K562 (cell line): ENCODE data around the gene SLC37A3. TPM values are rescaled to one million over a fixed set of nuclear protein-coding genes. Genes with fewer than 3 reads are reported as not detected.
A peak's percentile ranks its signal among the peaks of the same experiment; 100 is the strongest.

Source experiments
- ARID3B ChIP-seq: fragments of 250-450 bp; sonication (Bioruptor Pico); IDR thresholded peaks from 2 replicates; pipeline ENCODE4 v1.4.0; 2020; ENCODE audit warnings: borderline replicate concordance
- E2F6 ChIP-seq, 2 experiments: IDR thresholded peaks; 2 replicates each; pipeline ENCODE4 v1.6.1; 2011; ENCODE audit warnings: borderline replicate concordance in 1 of 2, control low read depth in 1 of 2, low read depth in 1 of 2, low read length in 1 of 2, mild to moderate bottlenecking in 1 of 2, mixed read lengths in 1 of 2, moderate library complexity in 1 of 2; ENCODE audit not compliant: insufficient read depth in 1 of 2, insufficient read length in 1 of 2, poor library complexity in 1 of 2, severe bottlenecking in 1 of 2; ENCODE audit errors: extremely low read depth in 1 of 2
- EP300 ChIP-seq: IDR thresholded peaks from 2 replicates; pipeline ENCODE4 v1.6.1; 2012; ENCODE audit warnings: low read length, improper control_type of control experiment
- FOSL1 ChIP-seq: fragments of 200-800 bp; sonication (Bioruptor generic); conservative IDR thresholded peaks from 2 replicates; pipeline ENCODE4 v1.6.1; 2016; ENCODE audit warnings: missing genetic modification characterization, missing compliant biosample characterization
- GABPB2 ChIP-seq: fragments of 250-450 bp; sonication (Bioruptor Pico); conservative IDR thresholded peaks from 2 replicates; pipeline ENCODE4 v1.5.1; 2021; ENCODE audit warnings: mild to moderate bottlenecking
- HDGF ChIP-seq: fragments of 450-650 bp; IDR thresholded peaks from 2 replicates; pipeline ENCODE4 v1.6.1; 2016
- HEY1 ChIP-seq: fragments of 250-450 bp; sonication (Bioruptor Pico); IDR thresholded peaks from 2 replicates; pipeline ENCODE4 v1.5.0; 2020; ENCODE audit warnings: mild to moderate bottlenecking, moderate library complexity, borderline replicate concordance
- HMGXB4 ChIP-seq: sonication (generic); formaldehyde crosslinking; IDR thresholded peaks from 2 replicates; pipeline ENCODE4 v1.8.1; 2023; ENCODE audit warnings: mild to moderate bottlenecking, missing genetic modification reagents
- NCOR1 ChIP-seq: fragments of 450-650 bp; IDR thresholded peaks from 2 replicates; pipeline ENCODE4 v1.6.1; 2016; ENCODE audit warnings: mild to moderate bottlenecking, moderate library complexity
- PKNOX1 ChIP-seq: fragments of 450-650 bp; IDR thresholded peaks from 2 replicates; pipeline ENCODE4 v1.6.1; 2016
- SMARCC2 ChIP-seq: fragments of 450-650 bp; IDR thresholded peaks from 2 replicates; pipeline ENCODE4 v1.6.1; 2017; ENCODE audit warnings: antibody characterized with exemption, moderate library complexity, mild to moderate bottlenecking, low read depth
- SRSF9 ChIP-seq: fragments of 200-400 bp; formaldehyde crosslinking; IDR thresholded peaks from 2 replicates; pipeline ENCODE4 v1.6.1; 2017; ENCODE audit warnings: low read depth, low read length, borderline replicate concordance
- TCF15 ChIP-seq: fragments of 250-450 bp; sonication (Bioruptor Pico); IDR thresholded peaks from 2 replicates; pipeline ENCODE4 v1.8.0; 2022; ENCODE audit warnings: moderate library complexity, mild to moderate bottlenecking, inconsistent platforms
- TCF3 ChIP-seq: sonication (generic); formaldehyde crosslinking; IDR thresholded peaks from 2 replicates; pipeline ENCODE4 v1.4.0; 2020; ENCODE audit warnings: mild to moderate bottlenecking, missing genetic modification reagents
- THRAP3 ChIP-seq: fragments of 450-650 bp; IDR thresholded peaks from 2 replicates; pipeline ENCODE4 v1.6.1; 2016; ENCODE audit warnings: mild to moderate bottlenecking, inconsistent platforms, borderline replicate concordance
- TRIM25 ChIP-seq: fragments of 450-650 bp; IDR thresholded peaks from 2 replicates; pipeline ENCODE4 v1.7.0; 2016; ENCODE audit warnings: borderline replicate concordance
- ZNF398 ChIP-seq: fragments of 250-450 bp; sonication (Bioruptor Pico); IDR thresholded peaks from 2 replicates; pipeline ENCODE4 v1.8.0; 2021; ENCODE audit warnings: moderate library complexity, mild to moderate bottlenecking, inconsistent platforms
- ZNF766 ChIP-seq: fragments of 200-800 bp; sonication (Bioruptor generic); conservative IDR thresholded peaks from 2 replicates; pipeline ENCODE4 v1.6.1; 2016; ENCODE audit warnings: missing genetic modification characterization, missing compliant biosample characterization
- polyA plus RNA-seq, 8 experiments: library from polyadenylated mRNA; depleted of rRNA in 4 of 8; stranded (reverse) in 5 of 8; unstranded in 3 of 8; fragments of >200 nt; fragmentation: Nextera tagmentation in 2 of 8; fragmentation: Illumina TruSeq in 1 of 8; extraction: Ambion mirVana in 2 of 8; extraction: Trizol in 1 of 8; gene quantifications; 2 replicates each; pipeline versions ENCODE4 v1.2.1 to v1.2.3, GENCODE V29; 2011 to 2014; ENCODE audit warnings: inconsistent platforms in 1 of 8, missing spikeins in 1 of 8
- total RNA-seq, 7 experiments: library from RNA; depleted of rRNA in 6 of 7; stranded (reverse); fragments of >200 nt in 6 of 7; fragmentation: Illumina TruSeq in 2 of 7; extraction: Trizol in 2 of 7; gene quantifications; 2 replicates each; pipeline versions ENCODE4 v1.2.1 to v1.2.3, GENCODE V29; 2011 to 2021; ENCODE audit warnings: low replicate concordance in 1 of 7

The SLC37A3 gene
- total and polyA plus RNA-seq, 9 of the 15 experiments (the other 6 are each of a cell fraction or from before 2014, with no cell fraction given) = 11.7 to 59.1 (median 26.8) TPM

- TF ChIP-seq E2F6 (IDR thresholded peaks at IDR 0.05; ENCODE audit: borderline replicate concordance in 1 of 2, extremely low read depth in 1 of 2, insufficient read depth in 1 of 2, insufficient read length in 1 of 2, low read depth in 1 of 2, low read length in 1 of 2, poor library complexity in 1 of 2, severe bottlenecking in 1 of 2) (no peak), TCF15 (CRISPR knock-in tag) (no peak), ZNF766 (CRISPR knock-in tag) (0 out of 2 replicates have a peak, but pooled peaks have one; percentile 22), TCF3 (peak; percentile 88), EP300 (peak; percentile 55; the same call in 1 of the 2 replicates), TRIM25 (no peak), SRSF9 (no peak), NCOR1 (peak; percentile 68), ZNF398 (CRISPR knock-in tag) (no peak), PKNOX1 (peak; percentile 90), HEY1 (CRISPR knock-in tag) (no peak), ARID3B (CRISPR knock-in tag) (no peak), HDGF (no peak), FOSL1 (tag) (peak; percentile 37; the same call in 1 of the 2 replicates), HMGXB4 (CRISPR knock-in tag) (no peak), THRAP3 (no peak), SMARCC2 (0 out of 2 replicates have a peak, but pooled peaks have one; percentile 16), GABPB2 (CRISPR knock-in tag) (no peak)
Observed at GRCh38 chr7:140317597-140317996, 80.7 kb downstream of the SLC37A3 start (continued).
